Measurements from ENCODE around the gene FGFR3. TPM values are rescaled to one million over a fixed set of nuclear protein-coding genes. Genes with fewer than 3 reads are reported as not detected.

The FGFR3 gene
- total and polyA plus RNA-seq, 2 of the 8 experiments (the other 6 are each of a cell fraction or from before 2014, with no cell fraction given), result 9.0 to 19.5 TPM

- TF ChIP-seq KDM4A (IDR thresholded peaks at IDR 0.05; ENCODE audit: low read depth, low read length, severe bottlenecking), result peak; percentile 2
- no peak for TF ChIP-seq POU5F1 (IDR thresholded peaks at IDR 0.05; ENCODE audit: low read depth, low read length)
- TF ChIP-seq CTBP2 (IDR thresholded peaks at IDR 0.05; ENCODE audit: borderline replicate concordance, insufficient read depth, insufficient read length, low read length), result peak; percentile 27
Measured at GRCh38 chr4:1766106-1767060, 26.7 kb upstream of the FGFR3 start (continued).

Measured in H1 (cell line).